Ishikawa (cell line): Measurements from ENCODE around the gene USH1C.

Experiments
- CREB1 ChIP-seq: IDR thresholded peaks from 2 replicates; pipeline ENCODE4 v1.6.1; 2012; ENCODE audit warnings: low read depth
- EGR1 ChIP-seq: IDR thresholded peaks from 2 replicates; pipeline ENCODE4 v1.6.1; 2012
- EP300 ChIP-seq: IDR thresholded peaks from 2 replicates; pipeline ENCODE4 v1.6.1; 2012; ENCODE audit warnings: borderline replicate concordance
- FOXM1 ChIP-seq: IDR thresholded peaks from 2 replicates; pipeline ENCODE4 v1.6.1; 2012; ENCODE audit warnings: low read depth, borderline replicate concordance
- RAD21 ChIP-seq: IDR thresholded peaks from 2 replicates; pipeline ENCODE4 v1.6.1; 2012; ENCODE audit warnings: low read depth
- TAF1 ChIP-seq: IDR thresholded peaks from 2 replicates; pipeline ENCODE4 v1.6.1; 2012; ENCODE audit warnings: low read depth, mild to moderate bottlenecking
- TCF12 ChIP-seq: IDR thresholded peaks from 2 replicates; pipeline ENCODE4 v1.6.1; 2012; ENCODE audit warnings: low read depth
- TEAD4 ChIP-seq: IDR thresholded peaks from 2 replicates; pipeline ENCODE4 v1.6.1; 2012
- YY1 ChIP-seq: IDR thresholded peaks from 2 replicates; pipeline ENCODE4 v1.6.1; 2012; ENCODE audit warnings: low read depth
- TF ChIP-seq, protein P1 (sequence below): IDR thresholded peaks from 2 replicates; pipeline ENCODE4 v1.6.1; 2012
- TF ChIP-seq, protein P2 (sequence below): IDR thresholded peaks from 2 replicates; pipeline ENCODE4 v1.6.1; 2012; ENCODE audit warnings: low read depth, mild to moderate bottlenecking
- TF ChIP-seq, protein P3 (sequence below): IDR thresholded peaks from 2 replicates; pipeline ENCODE4 v1.6.1; 2012

DNA sequence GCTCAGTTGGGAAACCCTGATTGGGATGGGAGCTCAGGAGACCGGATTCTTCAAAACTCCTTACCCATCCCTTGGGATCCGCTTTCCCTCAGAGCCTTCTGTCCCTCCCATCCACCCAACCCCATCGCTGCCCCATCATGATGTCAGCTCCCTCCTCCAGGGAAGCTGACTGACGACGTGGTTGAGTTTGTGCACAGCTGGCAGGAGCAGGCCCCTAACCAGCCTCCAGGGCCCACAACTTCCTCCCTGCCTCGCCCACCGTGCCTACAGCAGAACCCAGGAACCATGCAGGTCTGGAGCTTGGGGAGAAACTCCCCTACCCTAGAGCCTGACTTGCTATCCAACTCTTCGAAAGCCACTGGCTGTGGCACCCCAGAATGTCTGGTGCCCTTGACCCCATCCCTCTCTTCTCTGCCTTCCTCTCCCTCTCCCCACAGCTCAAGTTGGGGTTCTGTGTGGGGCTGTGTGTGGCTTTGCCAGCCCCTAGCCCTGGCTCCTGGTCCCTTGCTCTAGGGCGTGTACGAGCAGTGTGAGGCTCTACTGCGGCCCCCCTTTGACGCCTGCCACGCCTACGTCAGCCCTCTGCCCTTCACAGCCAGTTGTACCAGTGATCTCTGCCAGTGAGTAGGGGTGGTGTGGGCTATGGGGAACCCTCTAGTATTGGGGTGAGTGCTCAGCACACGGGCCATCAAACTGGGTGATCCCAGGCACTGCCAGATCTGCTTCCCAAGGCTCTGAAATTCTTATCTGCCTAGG is 14.0 kb upstream of the USH1C start:
- no peak for TF ChIP-seq YY1
- TF ChIP-seq TAF1, result no peak
- TF ChIP-seq CREB1, result no peak
- TF ChIP-seq, protein P1, sequence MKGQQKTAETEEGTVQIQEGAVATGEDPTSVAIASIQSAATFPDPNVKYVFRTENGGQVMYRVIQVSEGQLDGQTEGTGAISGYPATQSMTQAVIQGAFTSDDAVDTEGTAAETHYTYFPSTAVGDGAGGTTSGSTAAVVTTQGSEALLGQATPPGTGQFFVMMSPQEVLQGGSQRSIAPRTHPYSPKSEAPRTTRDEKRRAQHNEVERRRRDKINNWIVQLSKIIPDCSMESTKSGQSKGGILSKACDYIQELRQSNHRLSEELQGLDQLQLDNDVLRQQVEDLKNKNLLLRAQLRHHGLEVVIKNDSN, result no peak
- TF ChIP-seq, protein P2, sequence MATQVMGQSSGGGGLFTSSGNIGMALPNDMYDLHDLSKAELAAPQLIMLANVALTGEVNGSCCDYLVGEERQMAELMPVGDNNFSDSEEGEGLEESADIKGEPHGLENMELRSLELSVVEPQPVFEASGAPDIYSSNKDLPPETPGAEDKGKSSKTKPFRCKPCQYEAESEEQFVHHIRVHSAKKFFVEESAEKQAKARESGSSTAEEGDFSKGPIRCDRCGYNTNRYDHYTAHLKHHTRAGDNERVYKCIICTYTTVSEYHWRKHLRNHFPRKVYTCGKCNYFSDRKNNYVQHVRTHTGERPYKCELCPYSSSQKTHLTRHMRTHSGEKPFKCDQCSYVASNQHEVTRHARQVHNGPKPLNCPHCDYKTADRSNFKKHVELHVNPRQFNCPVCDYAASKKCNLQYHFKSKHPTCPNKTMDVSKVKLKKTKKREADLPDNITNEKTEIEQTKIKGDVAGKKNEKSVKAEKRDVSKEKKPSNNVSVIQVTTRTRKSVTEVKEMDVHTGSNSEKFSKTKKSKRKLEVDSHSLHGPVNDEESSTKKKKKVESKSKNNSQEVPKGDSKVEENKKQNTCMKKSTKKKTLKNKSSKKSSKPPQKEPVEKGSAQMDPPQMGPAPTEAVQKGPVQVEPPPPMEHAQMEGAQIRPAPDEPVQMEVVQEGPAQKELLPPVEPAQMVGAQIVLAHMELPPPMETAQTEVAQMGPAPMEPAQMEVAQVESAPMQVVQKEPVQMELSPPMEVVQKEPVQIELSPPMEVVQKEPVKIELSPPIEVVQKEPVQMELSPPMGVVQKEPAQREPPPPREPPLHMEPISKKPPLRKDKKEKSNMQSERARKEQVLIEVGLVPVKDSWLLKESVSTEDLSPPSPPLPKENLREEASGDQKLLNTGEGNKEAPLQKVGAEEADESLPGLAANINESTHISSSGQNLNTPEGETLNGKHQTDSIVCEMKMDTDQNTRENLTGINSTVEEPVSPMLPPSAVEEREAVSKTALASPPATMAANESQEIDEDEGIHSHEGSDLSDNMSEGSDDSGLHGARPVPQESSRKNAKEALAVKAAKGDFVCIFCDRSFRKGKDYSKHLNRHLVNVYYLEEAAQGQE, result no peak
- TF ChIP-seq, protein P3, sequence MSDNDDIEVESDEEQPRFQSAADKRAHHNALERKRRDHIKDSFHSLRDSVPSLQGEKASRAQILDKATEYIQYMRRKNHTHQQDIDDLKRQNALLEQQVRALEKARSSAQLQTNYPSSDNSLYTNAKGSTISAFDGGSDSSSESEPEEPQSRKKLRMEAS, result no peak
- no peak for TF ChIP-seq EP300
- TF ChIP-seq RAD21, result no peak
- no peak for TF ChIP-seq TCF12
- TF ChIP-seq FOXM1, result no peak
- no peak for TF ChIP-seq TEAD4
- TF ChIP-seq EGR1, result no peak
